GM18502 (cell line): ENCODE data around the gene HRH2.
"Not testable (repeated sequence)": the region's sequence is repeated elsewhere in the genome, so short reads cannot be mapped to it uniquely, and the experiment has no call there.

Experiments
- ATAC-seq: cut with Tn5 transposase; IDR thresholded peaks from one replicate; pipeline ENCODE4 v1.9.1; 2021; ENCODE audit warnings: mild to moderate bottlenecking; ENCODE audit not compliant: unreplicated experiment, poor library complexity

Gene HRH2

GRCh38 chr5:175709276-175709781, 51.5 kb downstream of the HRH2 start:
- ATAC-seq: no peak

DNA sequence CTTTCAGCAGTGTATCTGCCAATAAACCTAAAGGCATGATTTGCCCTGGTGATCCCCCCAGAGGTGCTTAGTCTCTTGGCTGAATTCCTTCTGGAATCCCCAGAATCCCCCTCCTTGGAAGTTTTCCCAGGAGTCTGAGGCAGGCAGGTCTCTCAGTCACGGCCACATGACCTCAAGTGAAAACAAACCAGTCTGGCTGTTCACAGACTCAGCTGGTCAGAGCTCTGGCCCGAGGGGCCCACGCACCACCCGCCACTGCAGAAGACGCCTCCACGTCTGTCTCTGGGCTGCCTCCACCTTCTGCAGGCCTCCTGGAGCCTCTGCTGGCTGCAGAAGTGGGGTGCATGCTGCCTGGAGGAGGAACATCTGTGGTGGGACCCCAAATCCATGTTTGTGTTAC, 52.5 kb downstream of the HRH2 start:
- no peak for ATAC-seq

GRCh38 chr5:175711031-175711430, 53.2 kb downstream of the HRH2 start:
- ATAC-seq: no peak

DNA sequence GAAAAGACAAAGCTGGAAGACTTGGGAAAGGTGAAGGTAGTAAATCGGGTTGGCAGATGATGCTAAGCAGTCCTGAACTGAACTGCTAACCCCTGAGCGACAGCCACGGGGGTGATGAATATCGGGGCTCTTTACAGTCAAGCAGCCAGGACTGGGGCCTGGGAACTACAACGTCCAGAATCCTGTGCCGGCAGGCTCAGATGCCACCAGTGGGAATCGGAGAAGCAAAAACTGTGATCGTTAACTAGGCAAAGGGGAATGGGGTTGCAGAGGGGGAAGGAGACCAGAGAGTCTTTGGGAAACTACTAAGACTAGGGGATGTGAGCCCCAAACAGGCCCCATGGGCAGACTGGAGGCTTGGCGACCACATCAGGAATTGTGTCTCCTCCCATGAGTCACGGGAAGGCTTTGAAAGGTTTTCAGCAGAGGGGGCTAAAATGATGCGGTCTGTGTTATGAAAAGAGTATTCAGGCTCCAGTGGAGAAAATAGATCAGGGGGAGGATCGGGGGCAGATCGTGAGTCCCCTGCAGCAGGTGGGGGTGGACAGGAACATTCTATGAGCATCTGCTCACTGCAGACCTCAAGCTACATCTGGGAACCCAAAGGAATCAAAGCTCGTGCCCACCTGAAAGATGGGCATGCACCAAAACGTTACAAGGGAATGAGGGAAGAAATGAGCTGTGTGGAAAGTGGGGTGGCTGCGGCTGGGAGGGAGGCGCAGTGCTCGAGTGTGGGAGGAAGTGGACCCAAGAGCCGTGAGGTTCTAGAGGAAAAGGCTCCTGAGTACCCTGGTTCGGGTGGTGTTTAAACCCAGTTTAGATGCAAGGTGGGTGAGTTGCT, 53.8 kb downstream of the HRH2 start:
- no peak for ATAC-seq

DNA sequence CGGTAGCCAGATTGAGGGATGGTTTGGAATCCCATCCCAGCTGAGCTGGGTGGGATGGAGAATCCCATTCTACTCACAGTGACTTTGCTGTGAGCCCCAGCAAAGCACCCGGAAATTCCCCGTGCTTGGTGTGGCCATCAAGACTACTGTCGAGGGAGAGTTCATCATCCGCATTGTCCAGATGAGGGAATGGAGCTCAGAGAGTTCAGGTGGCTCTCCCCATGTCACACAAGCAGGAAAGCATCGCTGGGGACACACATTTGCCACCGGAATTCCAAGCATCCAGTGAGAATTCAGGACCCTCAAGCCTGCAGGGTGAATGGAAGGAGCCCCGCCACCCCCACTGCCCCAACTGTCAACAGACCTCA, 54.4 kb downstream of the HRH2 start:
- no peak for ATAC-seq

GRCh38 chr5:175712681-175713085, 54.8 kb downstream of the HRH2 start:
- ATAC-seq: no peak

GRCh38 chr5:175713930-175714329, 56.1 kb downstream of the HRH2 start:
- ATAC-seq: no peak

DNA sequence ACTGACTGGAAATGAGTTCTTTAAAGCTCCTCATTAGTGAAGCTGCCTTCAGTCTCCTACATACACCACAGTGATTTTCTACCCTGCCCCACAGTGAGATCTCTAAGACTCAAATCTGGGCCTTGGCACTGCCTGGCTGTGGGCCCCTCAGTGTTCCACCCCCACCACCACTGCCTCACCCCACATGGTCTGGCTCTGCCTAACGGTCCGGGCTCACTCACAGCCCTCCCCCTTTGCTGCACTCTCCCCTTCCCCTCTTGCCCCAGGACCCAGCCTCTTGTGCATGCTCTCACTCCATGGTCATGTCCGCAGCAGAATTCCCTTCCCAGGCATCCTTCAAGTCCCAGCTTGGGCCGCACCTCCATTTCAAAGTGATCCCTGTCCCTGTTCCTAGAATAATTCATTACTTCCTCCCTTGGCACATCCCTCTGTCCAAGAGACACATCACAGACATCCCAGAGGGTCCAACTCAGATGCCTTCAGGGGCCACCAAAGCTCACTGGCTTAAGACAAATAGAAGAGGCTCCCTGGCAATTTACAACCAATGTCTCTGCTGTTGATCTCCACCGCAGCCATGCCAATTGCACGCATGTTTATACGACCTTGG, 56.7 kb downstream of the HRH2 start:
- ATAC-seq: no peak

DNA sequence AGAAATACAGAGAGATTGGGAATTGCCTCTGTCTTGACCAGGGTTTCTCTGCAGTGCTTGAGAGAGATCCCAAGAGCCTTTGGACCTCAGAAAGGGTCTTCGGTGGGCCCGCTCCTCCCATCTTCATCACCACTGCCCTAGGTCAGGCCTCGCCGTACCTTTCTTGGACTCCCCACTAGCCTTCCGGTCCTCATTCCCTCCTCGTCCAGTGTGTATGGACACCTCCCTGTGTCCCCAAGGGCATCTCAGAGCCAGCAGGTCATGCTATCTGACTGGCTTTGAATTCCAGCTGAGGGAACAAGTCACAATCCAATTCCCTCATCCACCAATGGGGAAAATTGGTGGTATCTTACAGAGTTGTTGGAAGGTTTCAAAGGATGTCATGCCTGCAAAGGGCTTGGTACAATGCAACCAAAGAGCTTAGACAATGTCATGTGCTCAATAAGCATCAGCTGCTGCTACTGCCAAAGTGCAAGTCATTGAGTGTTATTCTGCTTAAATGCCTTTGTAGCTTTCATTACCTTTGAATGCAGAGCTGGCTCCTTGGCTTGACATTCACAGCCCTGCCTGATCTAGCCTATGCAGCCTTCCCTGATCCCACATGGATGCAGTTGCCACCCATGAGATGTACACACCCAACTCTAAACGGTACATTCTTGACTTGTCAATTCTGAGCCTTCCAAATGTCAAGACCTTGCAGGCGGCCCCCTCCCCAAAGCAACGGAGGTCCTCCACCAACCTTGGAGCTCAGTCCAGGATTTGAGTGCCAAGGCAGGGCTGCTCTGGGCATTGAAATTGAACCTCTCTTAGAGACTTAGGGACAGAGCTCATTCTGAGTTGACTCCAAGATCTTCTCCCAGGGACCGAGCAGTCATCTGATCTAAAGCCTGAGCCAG, 58.0 kb downstream of the HRH2 start:
- no peak for ATAC-seq

- no peak for ATAC-seq
Observed at GRCh38 chr5:175717837-175718236, 60.0 kb downstream of the HRH2 start.

DNA sequence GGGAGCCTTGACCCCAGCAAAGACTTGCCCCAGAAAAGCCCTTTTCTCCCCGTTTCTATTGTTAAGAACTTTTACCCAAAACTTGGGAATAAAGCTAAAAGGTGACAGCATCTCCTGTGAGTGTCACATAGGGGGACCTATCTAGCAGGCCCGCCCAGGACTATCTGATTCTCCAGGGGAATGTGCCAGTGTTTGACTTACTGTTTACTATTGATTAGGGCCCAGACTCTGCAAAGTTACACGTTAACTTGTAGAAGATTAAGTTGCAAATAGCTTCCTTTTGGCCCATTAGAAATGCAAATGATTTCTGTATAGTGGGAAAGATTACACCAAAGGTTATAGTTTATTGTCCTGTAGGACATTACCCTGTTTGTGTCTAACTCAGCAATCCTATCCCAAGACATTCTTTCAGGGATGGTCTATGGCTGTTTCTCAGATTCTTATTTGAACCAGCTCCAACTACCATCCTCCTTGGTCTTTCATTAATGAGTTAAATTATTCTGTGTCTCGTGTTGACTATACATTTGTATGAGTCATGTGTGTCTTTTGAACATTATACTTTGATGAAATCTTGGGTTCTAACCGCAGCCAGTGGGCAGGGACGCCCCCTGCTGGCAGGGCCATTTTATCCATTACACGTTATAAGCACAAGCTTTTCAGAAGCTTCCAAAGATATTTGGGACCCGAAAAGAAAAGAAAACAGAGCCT, 60.7 kb downstream of the HRH2 start:
- no peak for ATAC-seq

GRCh38 chr5:175719109-175719432, 61.2 kb downstream of the HRH2 start:
- ATAC-seq: not testable (repeated sequence)

DNA sequence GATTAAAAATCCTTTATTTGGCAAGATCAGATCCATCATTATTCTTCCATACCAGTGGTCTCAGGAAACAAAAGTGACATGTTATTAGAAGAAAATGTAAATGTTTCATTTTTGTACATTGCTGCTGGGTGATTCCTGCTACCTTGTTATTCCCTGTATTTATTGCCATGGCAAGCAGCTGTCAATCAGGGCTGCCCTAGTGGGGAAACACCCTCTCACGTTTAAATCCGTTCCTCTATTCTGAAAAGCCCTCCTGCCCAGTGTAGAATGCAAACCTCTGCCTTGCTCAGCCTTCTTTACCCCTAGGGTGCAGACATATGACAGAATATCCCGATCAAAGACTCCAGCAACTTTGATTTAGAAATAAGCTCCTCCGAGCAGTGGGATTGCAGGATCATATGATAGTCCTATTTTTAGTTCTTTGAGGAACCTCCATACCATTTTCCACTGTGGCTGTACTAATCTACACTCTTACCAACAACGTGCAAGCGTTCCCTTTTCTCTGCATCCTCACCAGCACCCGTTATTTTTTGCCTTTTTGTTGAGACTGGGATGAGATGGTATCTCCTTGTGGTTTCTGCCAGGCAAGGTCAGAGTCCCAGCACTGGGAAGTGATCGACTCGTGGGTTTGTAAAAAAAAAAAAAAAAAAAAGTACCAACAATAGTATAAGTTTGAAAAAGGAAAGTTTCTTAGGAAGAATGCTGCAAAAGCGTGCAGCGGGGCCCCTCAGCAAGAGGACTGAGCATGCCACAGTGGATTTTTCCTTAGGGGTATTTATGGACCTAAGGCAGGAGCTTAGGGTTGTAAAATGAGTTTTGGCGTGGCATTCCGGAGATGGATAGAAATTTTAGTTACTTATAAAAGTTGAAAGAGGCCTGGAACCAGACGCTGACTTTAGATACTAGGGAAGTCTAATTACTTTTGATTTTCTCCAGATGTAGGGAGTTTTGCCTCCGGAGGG, 66.7 kb downstream of the HRH2 start:
- ATAC-seq: no peak

GRCh38 chr5:175728316-175728715, 70.4 kb downstream of the HRH2 start:
- ATAC-seq: no peak

DNA sequence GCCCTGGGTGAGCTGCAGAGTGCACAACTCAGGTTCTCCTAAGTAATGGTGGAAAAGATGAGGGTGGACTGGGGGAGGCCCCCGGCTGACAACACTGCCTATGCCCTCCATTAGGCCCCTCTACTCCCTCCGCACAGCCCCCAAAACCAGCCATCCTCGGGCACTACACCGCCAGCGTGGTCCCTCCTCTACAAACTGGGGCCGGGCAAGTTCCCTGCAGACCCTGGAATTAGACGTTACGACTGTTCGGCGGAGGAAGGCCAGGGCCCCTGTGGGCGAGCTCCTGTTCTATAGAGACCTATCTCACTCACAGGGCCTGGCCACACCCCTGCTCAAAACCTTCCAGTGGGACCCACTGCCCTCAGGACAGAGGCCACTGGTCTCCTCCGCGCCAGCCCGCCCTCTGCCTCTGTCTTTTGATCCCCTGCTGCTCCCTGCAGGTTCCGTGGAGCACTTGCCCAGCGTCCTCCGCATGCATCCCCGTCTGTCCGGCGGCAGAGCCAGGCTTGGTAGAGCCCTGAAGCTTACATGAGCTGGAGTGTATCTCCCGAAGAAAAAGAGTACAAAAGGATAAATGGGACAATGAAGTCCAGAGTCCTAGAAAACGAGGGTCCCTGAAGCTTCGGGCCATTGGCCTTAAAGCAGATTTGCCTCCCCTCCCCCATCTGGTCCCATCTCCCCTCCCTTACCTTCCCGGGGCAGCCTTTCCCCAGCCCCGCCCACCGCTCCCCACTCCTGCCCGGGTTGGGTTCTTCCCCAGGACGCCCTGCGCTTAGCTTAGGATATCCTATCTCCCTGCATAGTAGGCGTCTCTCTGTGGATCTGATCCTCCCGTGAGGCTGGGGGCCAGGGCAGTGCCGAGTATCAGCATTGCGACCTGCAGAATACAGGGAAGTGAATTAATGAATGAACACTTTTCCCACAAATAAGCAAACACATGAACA, 71.3 kb downstream of the HRH2 start:
- no peak for ATAC-seq

- peak; percentile 73 for ATAC-seq
Observed at GRCh38 chr5:175729829-175730277, 72.0 kb downstream of the HRH2 start.

- ATAC-seq: no peak
Observed at GRCh38 chr5:175731172-175731571, 73.3 kb downstream of the HRH2 start.
